Stomach (tissue), 9 donors: ENCODE measurements around the gene LAMB4. TPM values are rescaled to one million over a fixed set of nuclear protein-coding genes. Genes with fewer than 3 reads are reported as not detected.

Source experiments
- DNase-seq, 2 donors: peaks; one replicate each; pipeline versions ENCODE4 v3.0.0 to v3.0.0-alpha.2; 2013 to 2019
- H3K27ac ChIP-seq, 5 donors: fragments of 200-600 bp in 4 of 5; sonication (generic) in 4 of 5; one replicate each; pipeline ENCODE4 v1.5.1; 2013 to 2019; ENCODE audit warnings: mild to moderate bottlenecking in 1 of 5, moderate library complexity in 1 of 5
- H3K27me3 ChIP-seq, 3 donors: fragments of 200-600 bp; sonication (generic); one replicate each; pipeline ENCODE4 v1.5.1; 2017 to 2019; ENCODE audit warnings: mixed run types in 1 of 3
- H3K36me3 ChIP-seq, 4 donors: fragments of 200-600 bp; sonication (generic); 1 replicate in 3 of 4; 2 replicates in 1 of 4; pipeline ENCODE4 v1.5.1; 2016 to 2019
- H3K4me1 ChIP-seq, 4 donors: fragments of 200-600 bp; sonication (generic); one replicate each; pipeline ENCODE4 v1.5.1; 2016 to 2019
- H3K4me3 ChIP-seq, 4 donors: fragments of 200-600 bp; sonication (generic) in 3 of 4; one replicate each; pipeline ENCODE4 v1.5.1; 2016 to 2019; ENCODE audit warnings: mild to moderate bottlenecking in 1 of 4
- H3K9me3 ChIP-seq, 4 donors: fragments of 200-600 bp; sonication (generic); one replicate each; pipeline ENCODE4 v1.5.1; 2016 to 2019
- CTCF ChIP-seq, 7 experiments: fragments of 450-650 bp in 4 of 7; fragments of 200-600 bp in 3 of 7; sonication (generic) in 3 of 7; IDR thresholded peaks; one replicate each; pipeline ENCODE4 v1.5.1; 2016 to 2019; ENCODE audit warnings: antibody characterized with exemption in 7 of 7, control low read depth in 2 of 7, mild to moderate bottlenecking in 1 of 7
- EP300 ChIP-seq: sonication (generic); formaldehyde crosslinking; IDR thresholded peaks from one replicate; pipeline ENCODE4 v1.6.1; 2017; ENCODE audit warnings: antibody characterized with exemption
- POLR2A ChIP-seq, 4 donors: fragments of 450-650 bp; IDR thresholded peaks; one replicate each; pipeline ENCODE4 v1.6.1; 2016; ENCODE audit warnings: antibody characterized with exemption in 4 of 4, control low read depth in 2 of 4, mild to moderate bottlenecking in 1 of 4, moderate library complexity in 1 of 4
- POLR2AphosphoS5 ChIP-seq, 3 donors: sonication (generic); formaldehyde crosslinking; IDR thresholded peaks; one replicate each; pipeline ENCODE4 v1.6.1; 2016; ENCODE audit warnings: antibody characterized with exemption in 3 of 3
- WGBS, 5 donors: extraction: QIAGEN DNeasy Blood & Tissue Kit in 3 of 5; methylation state at CpG; one replicate each; pipeline versions ENCODE4 v1.1.5 to v1.1.7; 2013 to 2018; 5-methylcytosine and 5-hydroxymethylcytosine counted together
- intact Hi-C: fragments of 100-400 bp; cut with DNase I; formaldehyde crosslinking; loops from one replicate; pipeline ENCODE4 v1.15.1; 2023; ENCODE audit warnings: low total_unique reads
- polyA plus RNA-seq, 3 donors: library from polyadenylated mRNA; stranded (reverse); fragments of 200-250 nt; gene quantifications; one replicate each; pipeline ENCODE4 v1.2.3, GENCODE V29; 2013
- total RNA-seq, 5 donors: library from RNA; depleted of rRNA; stranded (reverse); fragments of >200 nt; gene quantifications; one replicate each; pipeline versions ENCODE4 v1.1.0 to v1.2.3, GENCODE V29; 2014 to 2016
- donor health status: healthy with polysubstance abuse.
- donor health status: Bipolar disorder and iron deficiency.
- donor health status: healthy.

LAMB4 gene
- total and polyA plus RNA-seq, 8 donors, result under 0.01 to 8.5 (median 1.7) TPM; not detected in 2

- WGBS, 5 donors, result 64 to 75% (median 70%) methylated on average over 2 of the region's 2 CpGs
- H3K36me3 ChIP-seq, result peaks cover 4 to 29% (median 15%) of the 10 kb centered on the region in 4 donors
- no peak for TF ChIP-seq POLR2A (IDR thresholded peaks at IDR 0.05)
- no peak for TF ChIP-seq CTCF (IDR thresholded peaks at IDR 0.05)
- no peak for TF ChIP-seq EP300
- no peak for TF ChIP-seq POLR2AphosphoS5 (IDR thresholded peaks at IDR 0.05)
- no peak overlapping the region for H3K4me3 ChIP-seq
- H3K27me3 ChIP-seq, result peaks cover 0 to 26% (median 11%) of the 10 kb centered on the region in 3 donors
- no peak for DNase-seq
- peaks cover 27 to 79% (median 58%) of the 10 kb centered on the region in 4 donors for H3K4me1 ChIP-seq
- intact Hi-C loops, result no loop called here
- H3K27ac ChIP-seq, result peak overlapping the region in 3 of 5 donors; percentile 3 to 89 (median 86)
- H3K9me3 ChIP-seq, result no peaks in the 10 kb centered on the region
Observed at GRCh38 chr7:107998150-107998549, 132.0 kb downstream of the LAMB4 start.

GRCh38 chr7:107996072-107996882, 133.9 kb downstream of the LAMB4 start:
- intact Hi-C loops, result no loop called here

GRCh38 chr7:107995184-107996071, 134.7 kb downstream of the LAMB4 start:
- WGBS, 5 donors, result 31 to 38% (median 34%) methylated on average over 6 of the region's 6 CpGs
- intact Hi-C loops, result no loop called here
- no peaks in the 10 kb centered on the region for H3K27me3 ChIP-seq
- peak in 1 of 2 donors; percentile 70 for DNase-seq
- H3K27ac ChIP-seq, result peak overlapping the region; percentile 18 to 89 (median 65)
- H3K4me1 ChIP-seq, result peaks cover 8 to 63% (median 45%) of the 10 kb centered on the region in 4 donors
- no peak overlapping the region for H3K4me3 ChIP-seq
- no peaks in the 10 kb centered on the region for H3K9me3 ChIP-seq
- TF ChIP-seq EP300 (no peak), CTCF (IDR thresholded peaks at IDR 0.05) (no peak), POLR2AphosphoS5 (IDR thresholded peaks at IDR 0.05) (no peak), POLR2A (IDR thresholded peaks at IDR 0.05) (no peak)
- H3K36me3 ChIP-seq, result peaks cover 7 to 41% (median 26%) of the 10 kb centered on the region in 4 donors

More at GRCh38 chr7:107996072-107996882, 133.9 kb downstream of the LAMB4 start:
- Histone ChIP-seq H3K4me3 (no peak overlapping the region), H3K9me3 (no peaks in the 10 kb centered on the region), H3K36me3 (peaks cover 7 to 41% (median 26%) of the 10 kb centered on the region in 4 donors), H3K27me3 (peaks cover 0 to 7% (median 1%) of the 10 kb centered on the region in 3 donors), H3K27ac (peak overlapping the region in 4 of 5 donors; percentile 18 to 89 (median 67)), H3K4me1 (peaks cover 11 to 66% (median 47%) of the 10 kb centered on the region in 4 donors)
- 44 to 60% (median 47%) methylated on average over 7 of the region's 7 CpGs for WGBS, 5 donors
- DNase-seq, result no peak
- TF ChIP-seq CTCF (IDR thresholded peaks at IDR 0.05) (no peak), EP300 (no peak), POLR2A (IDR thresholded peaks at IDR 0.05) (no peak), POLR2AphosphoS5 (IDR thresholded peaks at IDR 0.05) (no peak)

- intact Hi-C loops, result no loop called here
- Histone ChIP-seq H3K36me3 (peaks cover 7 to 41% (median 26%) of the 10 kb centered on the region in 4 donors), H3K27ac (peak overlapping the region in 4 of 5 donors; percentile 18 to 89 (median 67)), H3K4me3 (no peak overlapping the region), H3K9me3 (no peaks in the 10 kb centered on the region), H3K27me3 (no peaks in the 10 kb centered on the region), H3K4me1 (peaks cover 8 to 67% (median 43%) of the 10 kb centered on the region in 4 donors)
- WGBS, 5 donors, result 41 to 57% (median 50%) methylated on average over 2 of the region's 2 CpGs
- DNase-seq, result no peak
- no peak for TF ChIP-seq POLR2A (IDR thresholded peaks at IDR 0.05)
- no peak for TF ChIP-seq EP300
- no peak for TF ChIP-seq POLR2AphosphoS5 (IDR thresholded peaks at IDR 0.05)
Observed at GRCh38 chr7:107994421-107995030, 135.6 kb downstream of the LAMB4 start.
